ENCODE measurements around the gene IQSEC1. TPM values are rescaled to one million over a fixed set of nuclear protein-coding genes. Genes with fewer than 3 reads are reported as not detected.

IQSEC1 gene
- total RNA-seq, 1 donor from 2014 or later, result 29.5 TPM

- no peaks in the 10 kb centered on the region for H3K36me3 Mint-ChIP-seq (ENCODE audit: low read depth, unreplicated experiment)
- no peak overlapping the region for H3K4me3 ChIP-seq (ENCODE audit: insufficient read depth, low read depth, low read length)
- no peaks in the 10 kb centered on the region for H4K20me1 ChIP-seq (ENCODE audit: insufficient read depth, low read length)
- H3K27ac ChIP-seq (ENCODE audit: low read depth, low read length), result no peak overlapping the region
- peaks cover 44% of the 10 kb centered on the region for H3K4me1 ChIP-seq (ENCODE audit: insufficient read depth, low read length)
- no peak for TF ChIP-seq EZH2 (IDR thresholded peaks at IDR 0.05; ENCODE audit: insufficient read depth, low read length)
- no peak for TF ChIP-seq CTCF (IDR thresholded peaks at IDR 0.05; ENCODE audit: insufficient read depth, low read depth, low read length)
- peaks cover 26% of the 10 kb centered on the region for H3K27me3 Mint-ChIP-seq (ENCODE audit: low read depth, unreplicated experiment)
- H3K27ac Mint-ChIP-seq (ENCODE audit: unreplicated experiment), result peak overlapping the region; percentile 69
- H3K9me3 ChIP-seq (ENCODE audit: insufficient read depth, low read depth, low read length), result no peaks in the 10 kb centered on the region
- DNase-seq (ENCODE audit: low read depth), result no peak
- peaks cover 30% of the 10 kb centered on the region for H3K4me1 Mint-ChIP-seq (ENCODE audit: low read depth, unreplicated experiment)
- H3K4me3 Mint-ChIP-seq (ENCODE audit: unreplicated experiment), result no peak overlapping the region
- no peaks in the 10 kb centered on the region for H3K36me3 ChIP-seq (ENCODE audit: insufficient read depth, low read length)
- H3K79me2 ChIP-seq (ENCODE audit: insufficient read depth, low read length), result no peaks in the 10 kb centered on the region
- no peak overlapping the region for H3K4me2 ChIP-seq (ENCODE audit: low read length)
- H3K9ac ChIP-seq (ENCODE audit: low read length), result no peak overlapping the region
- H2AFZ ChIP-seq (ENCODE audit: low read depth, low read length), result no peak overlapping the region
- peaks cover 3% of the 10 kb centered on the region for H3K27me3 ChIP-seq (ENCODE audit: insufficient read depth, low read length)
- peaks cover 2% of the 10 kb centered on the region for H3K9me3 Mint-ChIP-seq (ENCODE audit: unreplicated experiment)
- FAIRE-seq, result no peak
These were observed 47.3 kb downstream of the IQSEC1 start for GRCh38 chr3:13025778-13026518.

- no peak overlapping the region for H3K4me3 ChIP-seq (ENCODE audit: insufficient read depth, low read depth, low read length)
- TF ChIP-seq EZH2 (IDR thresholded peaks at IDR 0.05; ENCODE audit: insufficient read depth, low read length), result no peak
- TF ChIP-seq CTCF (IDR thresholded peaks at IDR 0.05; ENCODE audit: insufficient read depth, low read depth, low read length), result no peak
- no peaks in the 10 kb centered on the region for H3K79me2 ChIP-seq (ENCODE audit: insufficient read depth, low read length)
- Mint-ChIP-seq H3K36me3 (ENCODE audit: low read depth, unreplicated experiment) (no peaks in the 10 kb centered on the region), H3K9me3 (ENCODE audit: unreplicated experiment) (peaks cover 2% of the 10 kb centered on the region), H3K27ac (ENCODE audit: unreplicated experiment) (no peak overlapping the region), H3K4me3 (ENCODE audit: unreplicated experiment) (no peak overlapping the region), H3K27me3 (ENCODE audit: low read depth, unreplicated experiment) (peaks cover 25% of the 10 kb centered on the region), H3K4me1 (ENCODE audit: low read depth, unreplicated experiment) (peaks cover 34% of the 10 kb centered on the region)
- H3K27me3 ChIP-seq (ENCODE audit: insufficient read depth, low read length), result no peaks in the 10 kb centered on the region
- H3K9me3 ChIP-seq (ENCODE audit: insufficient read depth, low read depth, low read length), result no peaks in the 10 kb centered on the region
- H3K36me3 ChIP-seq (ENCODE audit: insufficient read depth, low read length), result no peaks in the 10 kb centered on the region
- H3K27ac ChIP-seq (ENCODE audit: low read depth, low read length), result no peak overlapping the region
- no peak overlapping the region for H3K9ac ChIP-seq (ENCODE audit: low read length)
- DNase-seq (ENCODE audit: low read depth), result peak; percentile 64
- H4K20me1 ChIP-seq (ENCODE audit: insufficient read depth, low read length), result no peaks in the 10 kb centered on the region
- H2AFZ ChIP-seq (ENCODE audit: low read depth, low read length), result peak overlapping the region; percentile 38
- H3K4me1 ChIP-seq (ENCODE audit: insufficient read depth, low read length), result peaks cover 52% of the 10 kb centered on the region
- no peak for FAIRE-seq
- H3K4me2 ChIP-seq (ENCODE audit: low read length), result peak overlapping the region; percentile 56
These were observed 48.1 kb downstream of the IQSEC1 start for GRCh38 chr3:13025090-13025489.

- Histone ChIP-seq H3K27me3 (ENCODE audit: insufficient read depth, low read length) (no peaks in the 10 kb centered on the region), H3K4me1 (ENCODE audit: insufficient read depth, low read length) (peaks cover 55% of the 10 kb centered on the region), H3K27ac (ENCODE audit: low read depth, low read length) (no peak overlapping the region), H3K36me3 (ENCODE audit: insufficient read depth, low read length) (no peaks in the 10 kb centered on the region), H3K79me2 (ENCODE audit: insufficient read depth, low read length) (no peaks in the 10 kb centered on the region), H2AFZ (ENCODE audit: low read depth, low read length) (no peak overlapping the region), H3K9me3 (ENCODE audit: insufficient read depth, low read depth, low read length) (no peaks in the 10 kb centered on the region), H3K9ac (ENCODE audit: low read length) (no peak overlapping the region), H3K4me3 (ENCODE audit: insufficient read depth, low read depth, low read length) (no peak overlapping the region), H4K20me1 (ENCODE audit: insufficient read depth, low read length) (no peaks in the 10 kb centered on the region), H3K4me2 (ENCODE audit: low read length) (peak overlapping the region; percentile 56)
- no peak for TF ChIP-seq EZH2 (IDR thresholded peaks at IDR 0.05; ENCODE audit: insufficient read depth, low read length)
- TF ChIP-seq CTCF (IDR thresholded peaks at IDR 0.05; ENCODE audit: insufficient read depth, low read depth, low read length), result no peak
- peaks cover 35% of the 10 kb centered on the region for H3K4me1 Mint-ChIP-seq (ENCODE audit: low read depth, unreplicated experiment)
- peaks cover 25% of the 10 kb centered on the region for H3K27me3 Mint-ChIP-seq (ENCODE audit: low read depth, unreplicated experiment)
- no peak for FAIRE-seq
- H3K27ac Mint-ChIP-seq (ENCODE audit: unreplicated experiment), result no peak overlapping the region
- DNase-seq (ENCODE audit: low read depth), result no peak
- no peaks in the 10 kb centered on the region for H3K36me3 Mint-ChIP-seq (ENCODE audit: low read depth, unreplicated experiment)
- H3K4me3 Mint-ChIP-seq (ENCODE audit: unreplicated experiment), result no peak overlapping the region
- H3K9me3 Mint-ChIP-seq (ENCODE audit: unreplicated experiment), result peaks cover 2% of the 10 kb centered on the region
These were observed 48.5 kb downstream of the IQSEC1 start for GRCh38 chr3:13024765-13025065.
